Uterus (tissue), 2 donors: Measurements from ENCODE around the gene TMEM123.
"Not testable (repeated sequence)": the region's sequence is repeated elsewhere in the genome, so short reads cannot be mapped to it uniquely, and the experiment has no call there.

Source experiments
- CTCF ChIP-seq, 4 experiments: fragments of 200-600 bp in 2 of 4; fragments of 450-650 bp in 2 of 4; sonication (generic) in 2 of 4; IDR thresholded peaks; one replicate each; pipeline ENCODE4 v1.5.1; 2016 to 2019; ENCODE audit warnings: antibody characterized with exemption in 4 of 4, mild to moderate bottlenecking in 2 of 4, moderate library complexity in 1 of 4
- POLR2A ChIP-seq, 2 donors: fragments of 450-650 bp; IDR thresholded peaks; one replicate each; pipeline ENCODE4 v1.6.1; 2016; ENCODE audit warnings: antibody characterized with exemption in 2 of 2, mild to moderate bottlenecking in 1 of 2, moderate library complexity in 1 of 2

- not testable (repeated sequence) for TF ChIP-seq CTCF, POLR2A (IDR thresholded peaks at IDR 0.05)
Observed at GRCh38 chr11:102439063-102439363, 13.6 kb downstream of the TMEM123 start.
